Central memory CD8-positive, alpha-beta T cell (primary cell): ENCODE measurements around the gene DLX6.

ENCODE experiments used
- ATAC-seq: fragments of 150-1000 bp; cut with Tn5 transposase; replicated peaks from 2 replicates; pipeline ENCODE4 v1.10.0; 2022; ENCODE audit warnings: mild to moderate bottlenecking, moderate FRiP score, moderate number of reproducible peaks; ENCODE audit not compliant: poor library complexity, severe bottlenecking; ENCODE audit errors: extremely low read depth
- DNase-seq, 2 donors: peaks; one replicate each; pipeline ENCODE4 v3.0.0; 2021; ENCODE audit warnings: low spot score in 2 of 2
- H3K27ac Mint-ChIP-seq: one replicate; pipeline ENCODE4 v1.8.0; 2022; ENCODE audit warnings: low read depth, mild to moderate bottlenecking, moderate library complexity, mixed read lengths
- H3K27me3 Mint-ChIP-seq: one replicate; pipeline ENCODE4 v1.8.0; 2022; ENCODE audit warnings: mixed read lengths
- H3K36me3 Mint-ChIP-seq: one replicate; pipeline ENCODE4 v1.8.0; 2022; ENCODE audit warnings: mild to moderate bottlenecking, moderate library complexity, mixed read lengths; ENCODE audit not compliant: insufficient read depth
- H3K4me1 Mint-ChIP-seq: one replicate; pipeline ENCODE4 v1.8.0; 2022; ENCODE audit warnings: mixed read lengths
- H3K4me3 Mint-ChIP-seq: one replicate; pipeline ENCODE4 v1.8.0; 2022; ENCODE audit warnings: mild to moderate bottlenecking, moderate library complexity, mixed read lengths
- H3K9me3 Mint-ChIP-seq: one replicate; pipeline ENCODE4 v1.8.0; 2022; ENCODE audit warnings: mixed read lengths

DLX6 gene

GRCh38 chr7:97008275-97008917 is 3.0 kb downstream of the DLX6 start:
- no peak overlapping the region for H3K4me3 Mint-ChIP-seq
- DNase-seq (no peak), ATAC-seq (no peak)
- H3K27me3 Mint-ChIP-seq = peaks cover 92% of the 10 kb centered on the region
- peaks cover 4% of the 10 kb centered on the region for H3K36me3 Mint-ChIP-seq
- H3K27ac Mint-ChIP-seq = no peak overlapping the region
- H3K4me1 Mint-ChIP-seq = peaks cover 11% of the 10 kb centered on the region
- no peaks in the 10 kb centered on the region for H3K9me3 Mint-ChIP-seq

DNA sequence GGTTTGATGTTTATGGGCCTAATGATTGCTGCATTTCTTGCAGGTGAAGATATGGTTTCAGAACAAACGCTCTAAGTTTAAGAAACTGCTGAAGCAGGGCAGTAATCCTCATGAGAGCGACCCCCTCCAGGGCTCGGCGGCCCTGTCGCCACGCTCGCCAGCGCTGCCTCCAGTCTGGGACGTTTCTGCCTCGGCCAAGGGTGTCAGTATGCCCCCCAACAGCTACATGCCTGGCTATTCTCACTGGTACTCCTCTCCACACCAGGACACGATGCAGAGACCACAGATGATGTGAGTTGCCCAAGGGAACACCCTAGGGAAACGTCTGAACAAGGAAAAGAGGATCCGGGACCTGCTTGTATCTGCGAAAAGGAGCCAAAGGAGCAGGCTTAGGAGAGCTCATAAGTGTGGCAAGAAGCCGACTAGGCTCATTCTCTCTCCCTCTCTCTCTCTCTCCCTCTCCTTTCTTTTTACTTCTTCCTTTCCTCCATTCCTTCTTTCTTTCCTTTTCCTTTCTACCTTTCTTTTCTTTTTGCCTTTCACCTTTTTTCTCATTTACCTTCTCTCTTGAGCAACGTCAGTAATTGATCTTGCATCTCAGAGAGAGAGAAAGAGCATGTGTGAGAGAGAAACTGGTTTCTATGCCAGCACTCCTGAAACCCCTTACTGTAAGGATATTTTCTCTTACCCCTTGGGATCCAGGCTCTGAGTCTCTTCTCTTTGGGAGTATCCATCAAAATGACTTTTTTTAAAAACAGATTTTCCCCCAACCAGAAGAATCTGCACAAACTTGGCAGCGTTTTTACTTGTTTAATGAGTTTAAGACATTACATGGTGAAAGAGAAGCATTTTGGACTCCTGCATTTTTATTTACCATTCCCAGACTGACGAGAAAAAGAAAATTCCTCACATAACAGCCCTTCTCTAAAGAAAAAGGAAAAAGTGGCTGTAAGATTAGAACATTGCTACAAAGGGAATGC is 4.7 kb downstream of the DLX6 start:
- H3K4me1 Mint-ChIP-seq = peaks cover 7% of the 10 kb centered on the region
- peaks cover 92% of the 10 kb centered on the region for H3K27me3 Mint-ChIP-seq
- no peak for DNase-seq
- H3K9me3 Mint-ChIP-seq = no peaks in the 10 kb centered on the region
- no peak overlapping the region for H3K4me3 Mint-ChIP-seq
- no peak for ATAC-seq
- H3K27ac Mint-ChIP-seq = no peak overlapping the region
- H3K36me3 Mint-ChIP-seq = peaks cover 4% of the 10 kb centered on the region

GRCh38 chr7:97011104-97011503 is 5.8 kb downstream of the DLX6 start:
- Mint-ChIP-seq H3K36me3 (peaks cover 4% of the 10 kb centered on the region), H3K4me3 (no peak overlapping the region), H3K4me1 (peaks cover 6% of the 10 kb centered on the region), H3K27ac (no peak overlapping the region), H3K27me3 (peaks cover 100% of the 10 kb centered on the region), H3K9me3 (no peaks in the 10 kb centered on the region)
- no peak for ATAC-seq
- DNase-seq = no peak

- Mint-ChIP-seq H3K4me1 (peaks cover 3% of the 10 kb centered on the region), H3K4me3 (no peak overlapping the region), H3K27me3 (peaks cover 100% of the 10 kb centered on the region), H3K27ac (no peak overlapping the region), H3K9me3 (no peaks in the 10 kb centered on the region), H3K36me3 (peaks cover 3% of the 10 kb centered on the region)
- DNase-seq (no peak), ATAC-seq (no peak)
These were observed 6.4 kb downstream of the DLX6 start for GRCh38 chr7:97011536-97012364.

DNA sequence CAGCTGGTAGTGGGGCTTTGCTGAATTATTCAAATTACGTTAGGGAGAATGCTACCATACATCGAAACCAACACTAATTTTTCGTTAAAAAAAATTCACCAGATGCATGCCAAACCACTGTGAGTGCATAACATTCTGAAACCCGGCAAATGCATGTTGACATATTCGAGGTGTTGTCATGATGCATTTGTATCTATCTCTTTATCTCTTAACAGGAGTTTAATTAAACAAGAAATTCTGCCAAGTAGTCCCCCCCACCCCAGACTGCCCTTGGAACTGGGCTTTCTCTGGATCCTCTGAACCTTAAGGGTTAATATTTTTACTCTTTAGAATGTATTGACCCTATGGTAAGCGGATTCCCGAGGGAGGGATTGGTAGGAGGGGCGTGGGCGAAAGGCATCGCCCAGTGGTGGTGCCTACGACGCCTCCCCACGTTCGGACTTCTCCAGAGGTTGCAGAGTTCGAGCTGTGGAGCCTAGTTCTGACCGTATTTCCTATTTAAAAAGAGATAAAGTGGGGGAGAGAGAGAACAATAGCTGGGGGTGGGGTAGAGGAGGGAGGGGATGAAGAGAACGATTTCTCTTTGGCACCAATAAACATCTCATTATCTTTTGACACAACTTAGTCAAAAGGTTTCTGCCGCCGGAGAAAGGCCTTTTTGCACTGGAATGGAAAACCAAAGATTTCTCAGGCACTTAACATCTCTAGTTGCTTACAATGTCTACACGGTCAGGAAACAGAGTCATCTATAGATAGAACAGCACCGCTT is 7.2 kb downstream of the DLX6 start:
- Mint-ChIP-seq H3K27me3 (peaks cover 100% of the 10 kb centered on the region), H3K4me3 (no peak overlapping the region), H3K4me1 (no peaks in the 10 kb centered on the region), H3K27ac (no peak overlapping the region), H3K9me3 (no peaks in the 10 kb centered on the region), H3K36me3 (peaks cover 5% of the 10 kb centered on the region)
- DNase-seq = no peak
- ATAC-seq = no peak

- H3K36me3 Mint-ChIP-seq = peaks cover 5% of the 10 kb centered on the region
- no peaks in the 10 kb centered on the region for H3K9me3 Mint-ChIP-seq
- H3K4me3 Mint-ChIP-seq = no peak overlapping the region
- DNase-seq (no peak), ATAC-seq (no peak)
- peaks cover 100% of the 10 kb centered on the region for H3K27me3 Mint-ChIP-seq
- no peak overlapping the region for H3K27ac Mint-ChIP-seq
- H3K4me1 Mint-ChIP-seq = no peaks in the 10 kb centered on the region
These were observed 7.9 kb downstream of the DLX6 start for GRCh38 chr7:97013134-97013844.

GRCh38 chr7:97013845-97014134 is 8.4 kb downstream of the DLX6 start:
- no peak overlapping the region for H3K27ac Mint-ChIP-seq
- peaks cover 5% of the 10 kb centered on the region for H3K36me3 Mint-ChIP-seq
- H3K4me1 Mint-ChIP-seq = no peaks in the 10 kb centered on the region
- H3K9me3 Mint-ChIP-seq = no peaks in the 10 kb centered on the region
- DNase-seq (no peak), ATAC-seq (no peak)
- H3K27me3 Mint-ChIP-seq = peaks cover 100% of the 10 kb centered on the region
- no peak overlapping the region for H3K4me3 Mint-ChIP-seq

DNA sequence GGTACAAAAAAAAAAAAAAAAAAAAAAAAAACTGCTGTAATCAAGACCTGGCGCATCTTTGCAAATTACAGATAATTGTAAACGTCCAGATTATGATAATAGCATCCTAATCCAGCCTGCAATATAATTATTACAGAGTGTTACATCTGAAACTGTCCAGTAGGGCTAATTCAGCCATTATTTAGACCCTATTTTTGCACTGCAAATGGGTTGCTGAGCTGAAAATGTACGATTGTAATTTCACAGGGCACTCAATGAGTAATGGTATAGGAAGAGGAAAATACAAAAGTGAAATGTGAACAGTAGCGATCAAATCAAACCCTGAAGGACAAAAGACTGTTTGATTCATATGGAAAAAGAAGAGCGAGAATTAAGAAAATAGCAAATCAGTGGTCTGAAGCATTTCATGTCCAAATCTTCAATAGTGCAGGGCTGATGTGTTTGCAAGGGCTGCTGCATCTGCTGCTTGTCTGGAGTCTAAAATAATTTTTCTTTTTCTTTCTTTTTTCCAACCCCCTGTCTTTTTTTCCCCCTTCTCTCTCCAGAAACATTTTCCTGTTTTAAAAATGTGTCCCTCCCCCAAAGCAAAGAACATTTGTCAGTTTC is 8.9 kb downstream of the DLX6 start:
- ATAC-seq (no peak), DNase-seq (no peak)
- Mint-ChIP-seq H3K27me3 (peaks cover 100% of the 10 kb centered on the region), H3K27ac (no peak overlapping the region), H3K9me3 (no peaks in the 10 kb centered on the region), H3K4me3 (no peak overlapping the region), H3K36me3 (peaks cover 5% of the 10 kb centered on the region), H3K4me1 (no peaks in the 10 kb centered on the region)

DNA sequence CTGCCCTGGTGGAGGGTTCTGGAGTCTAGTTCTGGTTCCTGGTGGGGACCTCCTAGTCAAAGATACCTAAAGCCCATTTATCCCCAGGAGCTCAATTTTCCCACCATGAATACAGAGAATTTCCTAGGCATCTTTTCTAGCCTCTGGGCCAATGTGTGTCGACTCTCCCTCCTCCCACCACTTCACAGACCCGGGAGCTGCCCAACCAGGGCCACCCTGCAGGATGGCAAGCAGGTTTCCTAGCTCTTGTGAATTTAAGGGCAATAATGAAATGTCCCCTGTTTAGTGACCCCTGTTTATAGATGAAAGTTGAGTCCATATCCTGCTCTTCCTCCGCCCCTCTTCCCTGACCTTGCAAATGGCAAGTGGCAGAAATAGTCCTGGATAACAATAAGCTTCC is 9.9 kb downstream of the DLX6 start:
- peaks cover 5% of the 10 kb centered on the region for H3K36me3 Mint-ChIP-seq
- H3K4me1 Mint-ChIP-seq = no peaks in the 10 kb centered on the region
- no peak overlapping the region for H3K4me3 Mint-ChIP-seq
- peaks cover 100% of the 10 kb centered on the region for H3K27me3 Mint-ChIP-seq
- no peak overlapping the region for H3K27ac Mint-ChIP-seq
- H3K9me3 Mint-ChIP-seq = no peaks in the 10 kb centered on the region
- DNase-seq (no peak), ATAC-seq (no peak)

DNA sequence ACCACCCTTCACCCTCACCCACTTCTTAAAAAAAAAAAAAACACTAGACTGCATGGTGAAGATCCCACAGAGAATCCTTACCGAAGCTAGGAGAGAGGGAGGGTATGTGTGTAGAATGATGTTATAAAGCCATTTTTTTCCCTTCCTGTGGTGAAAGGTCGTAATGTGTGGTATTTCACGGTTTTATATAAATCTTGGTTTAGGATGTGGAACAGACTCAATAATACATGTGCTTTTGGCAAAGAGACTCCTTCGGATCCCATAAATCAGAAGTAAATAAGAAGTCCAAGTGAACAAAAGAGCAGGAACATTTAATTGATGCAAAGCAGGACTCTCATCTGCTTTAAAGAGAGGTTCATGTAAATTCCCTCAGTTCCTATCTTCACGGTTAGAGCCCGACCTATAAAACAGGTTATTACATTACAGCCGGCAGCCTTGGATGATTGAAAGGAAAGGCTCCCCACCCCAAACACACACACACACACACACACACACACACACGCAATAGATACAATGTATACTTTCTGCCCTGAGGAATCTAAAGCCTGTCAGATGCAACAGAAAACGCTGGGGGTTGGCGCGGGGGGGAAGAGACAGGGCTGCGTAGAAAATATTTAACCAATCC is 10.5 kb downstream of the DLX6 start:
- ATAC-seq = no peak
- Mint-ChIP-seq H3K27me3 (peaks cover 100% of the 10 kb centered on the region), H3K27ac (no peak overlapping the region), H3K9me3 (no peaks in the 10 kb centered on the region), H3K4me1 (no peaks in the 10 kb centered on the region), H3K36me3 (peaks cover 5% of the 10 kb centered on the region), H3K4me3 (no peak overlapping the region)
- no peak for DNase-seq
